ENCODE results near the gene RAPGEF5. TPM values are rescaled to one million over a fixed set of nuclear protein-coding genes. Genes with fewer than 3 reads are reported as not detected.
A peak's percentile ranks its signal among the peaks of the same experiment; 100 is the strongest.

The RAPGEF5 gene
- total and polyA plus RNA-seq, 10 of the 15 experiments (the other 5 are each of a cell fraction or from before 2014, with no cell fraction given) = 0.38 to 4.0 (median 1.6) TPM; not detected in 1

DNA sequence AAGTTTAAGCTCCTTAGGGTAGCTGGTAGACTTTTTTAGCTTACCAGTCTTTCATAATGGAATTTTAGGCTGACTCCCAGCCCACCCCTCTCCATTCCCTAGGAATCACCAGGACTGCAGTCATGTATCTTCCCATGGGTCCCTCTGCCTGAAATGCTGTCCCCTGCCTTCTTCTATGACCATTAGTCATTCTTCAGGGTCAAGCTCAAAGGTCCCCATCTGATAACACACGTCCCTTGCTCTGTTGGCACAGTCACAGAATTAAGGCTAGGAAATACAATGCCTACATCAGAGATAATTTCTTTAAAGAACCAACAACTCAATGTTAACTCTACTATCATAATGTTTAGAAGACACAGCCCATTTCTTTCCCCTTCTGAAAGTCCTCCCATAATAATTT lies 140.6 kb downstream of the RAPGEF5 start (continued):
- TF ChIP-seq, protein P1, sequence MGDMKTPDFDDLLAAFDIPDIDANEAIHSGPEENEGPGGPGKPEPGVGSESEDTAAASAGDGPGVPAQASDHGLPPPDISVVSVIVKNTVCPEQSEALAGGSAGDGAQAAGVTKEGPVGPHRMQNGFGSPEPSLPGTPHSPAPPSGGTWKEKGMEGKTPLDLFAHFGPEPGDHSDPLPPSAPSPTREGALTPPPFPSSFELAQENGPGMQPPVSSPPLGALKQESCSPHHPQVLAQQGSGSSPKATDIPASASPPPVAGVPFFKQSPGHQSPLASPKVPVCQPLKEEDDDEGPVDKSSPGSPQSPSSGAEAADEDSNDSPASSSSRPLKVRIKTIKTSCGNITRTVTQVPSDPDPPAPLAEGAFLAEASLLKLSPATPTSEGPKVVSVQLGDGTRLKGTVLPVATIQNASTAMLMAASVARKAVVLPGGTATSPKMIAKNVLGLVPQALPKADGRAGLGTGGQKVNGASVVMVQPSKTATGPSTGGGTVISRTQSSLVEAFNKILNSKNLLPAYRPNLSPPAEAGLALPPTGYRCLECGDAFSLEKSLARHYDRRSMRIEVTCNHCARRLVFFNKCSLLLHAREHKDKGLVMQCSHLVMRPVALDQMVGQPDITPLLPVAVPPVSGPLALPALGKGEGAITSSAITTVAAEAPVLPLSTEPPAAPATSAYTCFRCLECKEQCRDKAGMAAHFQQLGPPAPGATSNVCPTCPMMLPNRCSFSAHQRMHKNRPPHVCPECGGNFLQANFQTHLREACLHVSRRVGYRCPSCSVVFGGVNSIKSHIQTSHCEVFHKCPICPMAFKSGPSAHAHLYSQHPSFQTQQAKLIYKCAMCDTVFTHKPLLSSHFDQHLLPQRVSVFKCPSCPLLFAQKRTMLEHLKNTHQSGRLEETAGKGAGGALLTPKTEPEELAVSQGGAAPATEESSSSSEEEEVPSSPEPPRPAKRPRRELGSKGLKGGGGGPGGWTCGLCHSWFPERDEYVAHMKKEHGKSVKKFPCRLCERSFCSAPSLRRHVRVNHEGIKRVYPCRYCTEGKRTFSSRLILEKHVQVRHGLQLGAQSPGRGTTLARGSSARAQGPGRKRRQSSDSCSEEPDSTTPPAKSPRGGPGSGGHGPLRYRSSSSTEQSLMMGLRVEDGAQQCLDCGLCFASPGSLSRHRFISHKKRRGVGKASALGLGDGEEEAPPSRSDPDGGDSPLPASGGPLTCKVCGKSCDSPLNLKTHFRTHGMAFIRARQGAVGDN (IDR thresholded peaks at IDR 0.05) = no peak
- TF ChIP-seq KLF5 (IDR thresholded peaks at IDR 0.05; ENCODE audit: partially characterized antibody) = no peak
- TF ChIP-seq, protein P2, sequence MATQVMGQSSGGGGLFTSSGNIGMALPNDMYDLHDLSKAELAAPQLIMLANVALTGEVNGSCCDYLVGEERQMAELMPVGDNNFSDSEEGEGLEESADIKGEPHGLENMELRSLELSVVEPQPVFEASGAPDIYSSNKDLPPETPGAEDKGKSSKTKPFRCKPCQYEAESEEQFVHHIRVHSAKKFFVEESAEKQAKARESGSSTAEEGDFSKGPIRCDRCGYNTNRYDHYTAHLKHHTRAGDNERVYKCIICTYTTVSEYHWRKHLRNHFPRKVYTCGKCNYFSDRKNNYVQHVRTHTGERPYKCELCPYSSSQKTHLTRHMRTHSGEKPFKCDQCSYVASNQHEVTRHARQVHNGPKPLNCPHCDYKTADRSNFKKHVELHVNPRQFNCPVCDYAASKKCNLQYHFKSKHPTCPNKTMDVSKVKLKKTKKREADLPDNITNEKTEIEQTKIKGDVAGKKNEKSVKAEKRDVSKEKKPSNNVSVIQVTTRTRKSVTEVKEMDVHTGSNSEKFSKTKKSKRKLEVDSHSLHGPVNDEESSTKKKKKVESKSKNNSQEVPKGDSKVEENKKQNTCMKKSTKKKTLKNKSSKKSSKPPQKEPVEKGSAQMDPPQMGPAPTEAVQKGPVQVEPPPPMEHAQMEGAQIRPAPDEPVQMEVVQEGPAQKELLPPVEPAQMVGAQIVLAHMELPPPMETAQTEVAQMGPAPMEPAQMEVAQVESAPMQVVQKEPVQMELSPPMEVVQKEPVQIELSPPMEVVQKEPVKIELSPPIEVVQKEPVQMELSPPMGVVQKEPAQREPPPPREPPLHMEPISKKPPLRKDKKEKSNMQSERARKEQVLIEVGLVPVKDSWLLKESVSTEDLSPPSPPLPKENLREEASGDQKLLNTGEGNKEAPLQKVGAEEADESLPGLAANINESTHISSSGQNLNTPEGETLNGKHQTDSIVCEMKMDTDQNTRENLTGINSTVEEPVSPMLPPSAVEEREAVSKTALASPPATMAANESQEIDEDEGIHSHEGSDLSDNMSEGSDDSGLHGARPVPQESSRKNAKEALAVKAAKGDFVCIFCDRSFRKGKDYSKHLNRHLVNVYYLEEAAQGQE (IDR thresholded peaks at IDR 0.05; ENCODE audit: low read depth, low read length) = no peak

DNA sequence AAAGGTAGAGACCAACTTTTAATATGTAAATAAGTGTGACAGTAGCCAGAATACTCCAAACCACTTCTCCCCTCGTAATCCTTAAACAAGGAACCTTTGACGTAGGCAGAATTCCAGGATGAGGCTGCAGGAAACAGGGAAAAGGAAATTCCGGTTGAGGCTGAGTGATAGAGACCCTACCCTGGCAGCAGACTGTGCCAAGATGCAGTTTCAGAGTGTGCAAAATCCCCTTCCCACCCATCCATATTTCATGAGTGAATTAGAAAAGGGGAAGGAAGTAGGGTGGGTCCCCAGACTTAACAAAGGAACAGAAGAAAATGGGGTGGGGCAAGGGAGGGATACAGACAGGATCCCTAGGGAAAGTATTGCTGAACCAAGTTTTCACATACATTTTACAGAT lies 143.0 kb downstream of the RAPGEF5 start:
- H4K20me1 ChIP-seq (ENCODE audit: control insufficient read depth, insufficient read depth) = no peaks in the 10 kb centered on the region
- FAIRE-seq = no peak
- WGBS (ENCODE audit: insufficient coverage, insufficient replicate concordance, low lambda C conversion rate, missing lambda C conversion rate) = 0% methylated on average over 3 of the region's 3 CpGs
- DNase-seq (ENCODE audit: low read depth, low spot score) = no peak
- H2AFZ ChIP-seq (ENCODE audit: control insufficient read depth, low read depth, low read length) = no peak overlapping the region
- H3K4me3 ChIP-seq = no peak overlapping the region
- no peaks in the 10 kb centered on the region for H3K9me3 ChIP-seq (replicated peaks; ENCODE audit: control insufficient read depth, insufficient read depth, low read length)
- H3K79me2 ChIP-seq (ENCODE audit: control insufficient read depth, insufficient read depth, low read length) = no peaks in the 10 kb centered on the region
- SMC1A ChIA-PET (ENCODE audit: uncharacterized antibody, unreplicated experiment) = interaction anchor here (0.6 to 1.2 kb wide), 4 partner anchors 12 to 351 kb away, joined by 3 to 4 read pairs (median 3); no protein-coding TSS in a partner anchor
- ATAC-seq = no peak
- in situ Hi-C loops (cut with MboI) = no loop called here
- no peaks in the 10 kb centered on the region for H3K27me3 ChIP-seq (replicated peaks in 1 of 2; ENCODE audit: control insufficient read depth in 2 of 2, insufficient read depth in 2 of 2, low read length in 1 of 2)
- intact Hi-C loops (cut with micrococcal nuclease; ENCODE audit: unreplicated experiment) = no loop called here
- TF ChIP-seq, protein P3, sequence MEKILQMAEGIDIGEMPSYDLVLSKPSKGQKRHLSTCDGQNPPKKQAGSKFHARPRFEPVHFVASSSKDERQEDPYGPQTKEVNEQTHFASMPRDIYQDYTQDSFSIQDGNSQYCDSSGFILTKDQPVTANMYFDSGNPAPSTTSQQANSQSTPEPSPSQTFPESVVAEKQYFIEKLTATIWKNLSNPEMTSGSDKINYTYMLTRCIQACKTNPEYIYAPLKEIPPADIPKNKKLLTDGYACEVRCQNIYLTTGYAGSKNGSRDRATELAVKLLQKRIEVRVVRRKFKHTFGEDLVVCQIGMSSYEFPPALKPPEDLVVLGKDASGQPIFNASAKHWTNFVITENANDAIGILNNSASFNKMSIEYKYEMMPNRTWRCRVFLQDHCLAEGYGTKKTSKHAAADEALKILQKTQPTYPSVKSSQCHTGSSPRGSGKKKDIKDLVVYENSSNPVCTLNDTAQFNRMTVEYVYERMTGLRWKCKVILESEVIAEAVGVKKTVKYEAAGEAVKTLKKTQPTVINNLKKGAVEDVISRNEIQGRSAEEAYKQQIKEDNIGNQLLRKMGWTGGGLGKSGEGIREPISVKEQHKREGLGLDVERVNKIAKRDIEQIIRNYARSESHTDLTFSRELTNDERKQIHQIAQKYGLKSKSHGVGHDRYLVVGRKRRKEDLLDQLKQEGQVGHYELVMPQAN (conservative IDR thresholded peaks at IDR 0.05) = no peak
- TF ChIP-seq IKZF2 (IDR thresholded peaks at IDR 0.05) = peak in 1 of 2 experiments; percentile 20; a peak in 1 of 4 replicates
- TF ChIP-seq, protein P4, sequence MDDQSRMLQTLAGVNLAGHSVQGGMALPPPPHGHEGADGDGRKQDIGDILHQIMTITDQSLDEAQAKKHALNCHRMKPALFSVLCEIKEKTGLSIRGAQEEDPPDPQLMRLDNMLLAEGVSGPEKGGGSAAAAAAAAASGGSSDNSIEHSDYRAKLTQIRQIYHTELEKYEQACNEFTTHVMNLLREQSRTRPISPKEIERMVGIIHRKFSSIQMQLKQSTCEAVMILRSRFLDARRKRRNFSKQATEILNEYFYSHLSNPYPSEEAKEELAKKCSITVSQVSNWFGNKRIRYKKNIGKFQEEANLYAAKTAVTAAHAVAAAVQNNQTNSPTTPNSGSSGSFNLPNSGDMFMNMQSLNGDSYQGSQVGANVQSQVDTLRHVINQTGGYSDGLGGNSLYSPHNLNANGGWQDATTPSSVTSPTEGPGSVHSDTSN (IDR thresholded peaks at IDR 0.05; ENCODE audit: insufficient replicate concordance, low read depth, low read length) = no peak
- H3K36me3 ChIP-seq (ENCODE audit: control insufficient read depth in 2 of 2, insufficient read depth in 2 of 2, low read length in 1 of 2) = no peaks in the 10 kb centered on the region; a peak in 1 of 4 replicates
- BruUV-seq (replicated peaks) = no TSS peak
- H3K4me1 ChIP-seq (ENCODE audit: control insufficient read depth, insufficient read depth, low read length) = no peaks in the 10 kb centered on the region
- no peak overlapping the region for H3K4me2 ChIP-seq (ENCODE audit: control insufficient read depth, insufficient read depth)
- POLR2A ChIA-PET = no interaction called here
- RAD21 ChIA-PET (ENCODE audit: unreplicated experiment) = interaction anchor here (0.6 kb wide), 1 partner anchor 201 kb away, joined by 3 read pairs; no protein-coding TSS in a partner anchor
- CTCF ChIA-PET = interaction anchor here (0.6 to 1.2 kb wide), 2 partner anchors 8 to 1144 kb away, joined by 3 read pairs; no protein-coding TSS in a partner anchor
- H3K27ac ChIP-seq (ENCODE audit: control insufficient read depth, insufficient read depth) = no peak overlapping the region
- no peak overlapping the region for H3K9ac ChIP-seq (ENCODE audit: control insufficient read depth, insufficient read depth, low read length)

All from GM12878 (cell line).